Transverse colon (tissue), 4 donors: Measurements from ENCODE around the gene GJA10. TPM values are rescaled to one million over a fixed set of nuclear protein-coding genes. Genes with fewer than 3 reads are reported as not detected.
A peak's percentile ranks its signal among the peaks of the same experiment; 100 is the strongest.

ENCODE experiments used
- DNase-seq: peaks from one replicate; pipeline ENCODE4 v3.0.0-alpha.2; 2019
- H3K27ac ChIP-seq, 4 donors: fragments of 200-600 bp; sonication (generic); 2 replicates each; pipeline ENCODE4 v1.5.1; 2016 to 2018; ENCODE audit warnings: inconsistent platforms in 4 of 4
- H3K27me3 ChIP-seq: fragments of 200-600 bp; sonication (generic); 2 replicates; pipeline ENCODE4 v1.5.1; 2017; ENCODE audit warnings: inconsistent platforms
- H3K36me3 ChIP-seq, 4 donors: fragments of 200-600 bp; sonication (generic); 2 replicates each; pipeline ENCODE4 v1.5.1; 2017 to 2019; ENCODE audit warnings: inconsistent platforms in 4 of 4
- H3K4me1 ChIP-seq, 4 donors: fragments of 200-600 bp; sonication (generic); 2 replicates each; pipeline ENCODE4 v1.5.1; 2017 to 2020; ENCODE audit warnings: inconsistent platforms in 4 of 4
- H3K4me3 ChIP-seq, 4 donors: fragments of 200-600 bp; sonication (generic); 1 replicate in 1 of 4; 2 replicates in 3 of 4; pipeline versions ENCODE4 v1.5.1 to v1.6.1; 2017 to 2019; ENCODE audit warnings: inconsistent platforms in 4 of 4
- H3K9me3 ChIP-seq, 2 donors: fragments of 200-600 bp; sonication (generic); 2 replicates each; pipeline ENCODE4 v1.5.1; 2017 to 2019; ENCODE audit warnings: inconsistent platforms in 2 of 2
- EP300 ChIP-seq: sonication (generic); formaldehyde crosslinking; IDR thresholded peaks from one replicate; pipeline ENCODE4 v1.6.1; 2017; ENCODE audit warnings: antibody characterized with exemption, low read depth
- POLR2A ChIP-seq: fragments of 450-650 bp; IDR thresholded peaks from one replicate; pipeline ENCODE4 v1.6.1; 2016; ENCODE audit warnings: antibody characterized with exemption, mild to moderate bottlenecking, moderate library complexity
- POLR2AphosphoS5 ChIP-seq, 3 donors: sonication (generic); formaldehyde crosslinking; IDR thresholded peaks; one replicate each; pipeline ENCODE4 v1.6.1; 2016; ENCODE audit warnings: antibody characterized with exemption in 3 of 3
- WGBS, 2 donors: methylation state at CpG; one replicate each; pipeline ENCODE4 v1.1.5; 2018; ENCODE audit warnings: low coverage in 1 of 2; 5-methylcytosine and 5-hydroxymethylcytosine counted together
- in situ Hi-C, 4 donors: fragments of 200-750 bp; cut with MboI; loops; one replicate each; pipeline versions ENCODE4 v1.15.0 to v1.15.1; 2017; ENCODE audit warnings: low sequenced_read_pairs in 3 of 4, low pct_ligation_motif_present in 1 of 4, low pct_unique_long_range_greater_than_20kb in 1 of 4
- intact Hi-C: fragments of 100-400 bp; cut with DNase I; formaldehyde crosslinking; loops from one replicate; pipeline ENCODE4 v1.15.1; 2023; ENCODE audit warnings: low total_unique reads
- total RNA-seq, 4 donors: library from RNA; depleted of rRNA; stranded (reverse); fragments of >200 nt; gene quantifications; one replicate each; pipeline ENCODE4 v1.1.0, GENCODE V29; 2016
- TF ChIP-seq, protein P1 (sequence below), 5 experiments: fragments of 200-600 bp in 3 of 5; fragments of 450-650 bp in 2 of 5; sonication (generic) in 3 of 5; IDR thresholded peaks; 1 replicate in 2 of 5; 2 replicates in 3 of 5; pipeline ENCODE4 v1.5.1; 2016 to 2017; ENCODE audit warnings: antibody characterized with exemption in 5 of 5, inconsistent platforms in 3 of 5, mild to moderate bottlenecking in 2 of 5, moderate library complexity in 1 of 5

Gene GJA10
- total RNA-seq, 4 donors from 2014 or later, result not detected

DNA sequence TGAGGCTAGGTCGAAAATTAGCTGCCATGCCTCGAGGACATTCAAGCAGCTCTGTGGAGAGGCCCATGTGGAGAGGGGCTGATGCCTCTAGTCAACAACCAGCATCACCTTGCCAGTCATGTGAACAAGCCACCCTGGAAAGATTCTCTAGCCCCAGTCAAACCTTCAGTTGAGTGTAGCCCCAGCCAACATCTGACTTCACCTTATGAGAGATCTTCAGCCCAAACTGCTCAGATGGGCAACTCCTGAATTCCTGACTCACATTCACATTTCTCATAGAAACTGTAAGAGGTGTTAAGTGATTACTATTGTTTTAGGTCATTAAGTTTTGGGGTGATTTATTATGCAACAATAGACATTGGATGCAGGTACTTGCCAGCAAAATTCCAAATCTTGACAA lies 44.9 kb downstream of the GJA10 start:
- WGBS, 2 donors, result 89% methylated on average over 2 of the region's 2 CpGs; no CpG with 5 or more reads in 1 of the 2 donors
- intact Hi-C loops (no loop called here), in situ Hi-C loops (loop anchor here in 3 of 4 donors (5.0 to 10.0 kb wide), 2 partner anchors 543 to 546 kb away; no protein-coding TSS in a partner anchor)
- Histone ChIP-seq H3K9me3 (no peaks in the 10 kb centered on the region), H3K27ac (no peak overlapping the region), H3K36me3 (no peaks in the 10 kb centered on the region), H3K4me1 (peaks cover 0 to 20% (median 10%) of the 10 kb centered on the region in 4 donors), H3K27me3 (no peaks in the 10 kb centered on the region), H3K4me3 (no peak overlapping the region)
- TF ChIP-seq POLR2AphosphoS5 (IDR thresholded peaks at IDR 0.05), result no peak
- TF ChIP-seq, protein P1, sequence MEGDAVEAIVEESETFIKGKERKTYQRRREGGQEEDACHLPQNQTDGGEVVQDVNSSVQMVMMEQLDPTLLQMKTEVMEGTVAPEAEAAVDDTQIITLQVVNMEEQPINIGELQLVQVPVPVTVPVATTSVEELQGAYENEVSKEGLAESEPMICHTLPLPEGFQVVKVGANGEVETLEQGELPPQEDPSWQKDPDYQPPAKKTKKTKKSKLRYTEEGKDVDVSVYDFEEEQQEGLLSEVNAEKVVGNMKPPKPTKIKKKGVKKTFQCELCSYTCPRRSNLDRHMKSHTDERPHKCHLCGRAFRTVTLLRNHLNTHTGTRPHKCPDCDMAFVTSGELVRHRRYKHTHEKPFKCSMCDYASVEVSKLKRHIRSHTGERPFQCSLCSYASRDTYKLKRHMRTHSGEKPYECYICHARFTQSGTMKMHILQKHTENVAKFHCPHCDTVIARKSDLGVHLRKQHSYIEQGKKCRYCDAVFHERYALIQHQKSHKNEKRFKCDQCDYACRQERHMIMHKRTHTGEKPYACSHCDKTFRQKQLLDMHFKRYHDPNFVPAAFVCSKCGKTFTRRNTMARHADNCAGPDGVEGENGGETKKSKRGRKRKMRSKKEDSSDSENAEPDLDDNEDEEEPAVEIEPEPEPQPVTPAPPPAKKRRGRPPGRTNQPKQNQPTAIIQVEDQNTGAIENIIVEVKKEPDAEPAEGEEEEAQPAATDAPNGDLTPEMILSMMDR (IDR thresholded peaks at IDR 0.05), result no peak
- TF ChIP-seq POLR2A, result no peak
- TF ChIP-seq EP300, result no peak
- no peak for DNase-seq

DNA sequence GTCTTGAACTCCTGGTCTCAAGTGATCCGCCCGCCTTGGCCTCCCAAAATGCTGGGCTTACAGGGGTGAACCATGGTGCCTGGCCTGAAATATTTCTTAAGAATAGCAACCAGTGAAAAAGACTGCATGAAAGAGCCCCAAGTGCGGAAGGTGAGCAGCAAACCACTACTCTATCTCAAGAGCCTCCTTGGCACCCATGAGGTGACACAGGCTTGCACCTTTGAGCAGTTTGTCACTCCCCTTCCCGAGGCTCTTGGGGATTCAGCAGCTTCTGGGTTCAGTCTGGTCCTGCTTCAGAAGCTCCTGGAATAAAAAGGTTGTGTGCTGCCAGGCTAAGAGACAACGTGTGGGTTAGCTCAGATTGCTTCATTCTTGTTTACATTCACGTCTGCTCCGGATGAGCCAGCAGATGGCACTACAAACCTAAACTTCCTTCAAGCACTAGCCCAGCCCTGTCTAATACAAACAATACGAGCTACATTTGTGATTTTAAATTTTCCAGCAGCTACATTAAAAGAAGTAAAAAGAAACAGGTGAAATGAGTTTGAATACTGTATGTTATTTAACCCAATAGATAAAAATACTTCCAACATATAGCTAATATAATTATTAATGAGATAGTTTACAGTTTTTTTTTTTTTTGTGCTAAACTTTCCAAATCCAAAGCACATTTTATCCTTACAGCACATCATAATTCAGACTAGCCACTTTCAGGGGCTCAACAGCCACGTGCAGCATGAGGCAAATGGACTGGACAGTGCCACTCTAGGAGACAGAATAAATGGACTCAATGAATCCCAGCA lies 46.2 kb downstream of the GJA10 start:
- in situ Hi-C loops (loop anchor here in 1 of 4 donors (10.0 kb wide), 1 partner anchor 454 kb away; no protein-coding TSS in a partner anchor), intact Hi-C loops (loop anchor here (5.0 to 10.0 kb wide), 2 partner anchors 454 to 542 kb away; no protein-coding TSS in a partner anchor)
- Histone ChIP-seq H3K9me3 (no peaks in the 10 kb centered on the region), H3K27ac (no peak overlapping the region), H3K36me3 (no peaks in the 10 kb centered on the region), H3K27me3 (no peaks in the 10 kb centered on the region), H3K4me3 (no peak overlapping the region), H3K4me1 (peaks cover 0 to 20% (median 10%) of the 10 kb centered on the region in 4 donors)
- TF ChIP-seq, protein P1 (IDR thresholded peaks at IDR 0.05), result peak; percentile 61 to 75 (median 63)
- TF ChIP-seq POLR2A, result no peak
- peak; percentile 71 for DNase-seq
- 0 to 31% methylated on average over 3 to 9 of the region's 9 CpGs for WGBS, 2 donors

DNA sequence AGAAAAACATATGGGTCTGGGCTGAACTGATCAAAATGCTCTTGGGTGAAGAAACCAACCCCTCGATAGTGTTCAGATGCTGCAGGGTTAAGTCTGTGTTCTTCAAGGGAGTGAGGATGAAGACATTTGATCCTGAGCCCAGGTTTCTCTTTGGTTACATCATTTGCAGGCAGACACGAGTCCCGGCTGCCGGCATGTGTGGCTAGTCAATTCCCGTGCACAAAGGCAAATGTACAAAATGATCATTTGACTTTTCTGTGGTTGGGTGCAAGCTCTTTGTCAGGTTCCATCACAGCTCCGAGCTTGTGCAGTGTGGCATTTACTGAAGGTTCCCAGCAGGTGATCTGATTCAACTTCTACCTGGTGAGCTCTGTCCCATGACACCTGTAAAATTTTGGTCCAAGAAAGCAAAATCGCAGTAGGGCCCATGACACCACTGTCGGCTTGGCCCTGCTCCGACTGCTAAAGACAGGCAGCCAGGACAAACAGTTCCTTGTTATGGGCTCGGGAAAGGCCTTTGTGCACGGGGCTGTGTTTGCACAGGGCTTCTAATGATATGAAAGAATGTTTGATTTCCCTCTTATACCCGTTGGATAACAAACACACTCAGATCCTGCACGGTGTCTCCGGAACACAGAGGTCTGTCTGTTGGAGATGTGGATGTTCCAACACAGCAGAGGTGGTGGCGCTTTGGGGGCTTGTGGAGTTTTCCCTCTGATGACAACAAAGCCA lies 46.9 kb downstream of the GJA10 start:
- intact Hi-C loops, result loop anchor here (5.0 to 10.0 kb wide), 2 partner anchors 454 to 541 kb away; no protein-coding TSS in a partner anchor
- no peak overlapping the region for H3K27ac ChIP-seq

More for the DNA sequence above, 46.9 kb downstream of the GJA10 start:
- 33 to 51% methylated on average over 3 to 15 of the region's 15 CpGs for WGBS, 2 donors
- peak; percentile 38 for DNase-seq
- peaks cover 0 to 20% (median 10%) of the 10 kb centered on the region in 4 donors for H3K4me1 ChIP-seq
- in situ Hi-C loops, result loop anchor here in 1 of 4 donors (10.0 kb wide), 1 partner anchor 454 kb away; no protein-coding TSS in a partner anchor
- no peaks in the 10 kb centered on the region for H3K9me3 ChIP-seq
- no peak overlapping the region for H3K4me3 ChIP-seq
- H3K36me3 ChIP-seq, result no peaks in the 10 kb centered on the region
- no peak for TF ChIP-seq EP300
- TF ChIP-seq, protein P1 (IDR thresholded peaks at IDR 0.05), result no peak
- no peak for TF ChIP-seq POLR2A
- TF ChIP-seq POLR2AphosphoS5 (IDR thresholded peaks at IDR 0.05), result no peak
- no peaks in the 10 kb centered on the region for H3K27me3 ChIP-seq
